ENCODE results near the gene MSI2.

MSI2 gene

DNA sequence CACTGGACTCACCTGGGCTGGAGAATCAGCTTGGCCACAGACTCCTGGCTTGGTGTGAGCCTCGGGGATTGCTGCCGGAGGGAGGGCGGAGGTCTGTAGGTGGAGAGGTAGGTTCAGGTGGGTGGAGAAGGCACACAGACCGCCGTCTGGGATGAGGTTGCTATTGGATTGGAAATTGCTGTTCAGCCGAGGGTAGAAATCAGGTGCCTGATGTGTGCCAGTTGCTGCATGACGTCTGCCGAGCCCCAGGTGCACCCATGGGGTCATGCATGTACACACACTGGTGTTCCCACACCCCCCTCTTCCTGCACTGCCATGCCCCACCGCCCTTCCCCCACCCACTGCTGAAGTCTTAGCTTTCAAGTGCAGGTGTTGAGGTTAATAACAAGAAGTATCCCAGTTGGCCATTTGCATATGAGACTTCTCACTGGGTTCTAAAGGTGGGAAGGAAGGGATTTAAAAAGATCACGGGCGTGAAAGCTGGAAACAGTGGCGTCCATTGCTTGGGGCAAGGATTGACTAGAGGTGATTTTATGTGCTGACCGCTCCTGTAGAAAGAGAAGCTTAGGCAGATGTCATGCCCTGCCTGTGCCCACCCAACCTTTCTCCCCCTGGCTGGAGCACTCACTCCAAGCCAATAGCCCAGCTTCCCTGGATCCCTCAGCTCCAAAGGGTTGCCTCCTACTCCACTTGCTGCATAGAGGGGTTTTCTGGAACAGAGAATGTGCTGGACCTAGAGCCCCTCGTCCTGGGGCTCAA lies 295.2 kb downstream of the MSI2 start:
- no peak for FAIRE-seq

DNA sequence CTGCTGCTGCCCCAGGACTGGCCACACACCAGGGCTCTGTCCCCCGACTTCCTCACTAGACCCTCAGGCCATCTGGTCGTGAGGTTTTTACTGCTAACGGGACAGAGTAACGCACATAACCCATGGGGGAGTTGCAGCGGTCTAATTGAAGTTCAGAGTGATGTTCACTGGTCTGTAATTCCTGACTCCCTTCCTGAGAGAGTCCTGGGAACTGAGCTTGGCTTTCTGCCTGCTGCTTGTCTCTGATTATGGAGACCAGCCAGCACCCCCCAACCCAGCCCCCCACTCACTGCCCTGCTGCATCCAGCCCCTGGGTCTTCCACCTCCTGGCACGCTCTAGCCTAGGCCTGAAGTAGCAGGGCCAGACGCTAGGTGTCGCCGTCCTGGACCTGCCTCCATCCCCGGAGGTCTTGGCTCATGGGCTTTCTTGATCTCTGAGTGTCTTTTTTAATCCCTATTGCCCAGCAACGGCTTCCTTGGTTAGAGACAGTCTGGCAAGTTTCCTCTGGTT lies 295.8 kb downstream of the MSI2 start:
- no peak for FAIRE-seq

DNA sequence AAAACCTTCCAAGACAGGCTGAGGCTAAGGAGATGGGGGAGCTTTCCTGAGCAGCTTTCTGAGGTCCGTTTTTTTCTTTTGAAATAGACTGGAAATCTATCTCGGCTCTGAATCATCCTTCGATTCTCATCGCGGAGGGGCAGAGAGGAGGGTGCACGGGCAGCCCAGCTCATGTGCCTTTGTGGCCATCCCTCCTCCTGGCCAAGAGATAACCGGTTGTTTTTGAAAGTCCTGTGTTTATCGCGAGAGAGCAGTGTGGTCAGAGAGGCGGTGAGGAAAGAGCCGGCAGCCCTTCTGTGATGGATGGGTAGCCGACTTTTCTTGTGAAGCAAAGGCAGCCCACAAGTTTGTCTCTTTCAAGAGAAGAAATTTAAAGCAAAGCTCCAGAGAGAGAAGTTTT lies 297.2 kb downstream of the MSI2 start:
- no peak for FAIRE-seq

DNA sequence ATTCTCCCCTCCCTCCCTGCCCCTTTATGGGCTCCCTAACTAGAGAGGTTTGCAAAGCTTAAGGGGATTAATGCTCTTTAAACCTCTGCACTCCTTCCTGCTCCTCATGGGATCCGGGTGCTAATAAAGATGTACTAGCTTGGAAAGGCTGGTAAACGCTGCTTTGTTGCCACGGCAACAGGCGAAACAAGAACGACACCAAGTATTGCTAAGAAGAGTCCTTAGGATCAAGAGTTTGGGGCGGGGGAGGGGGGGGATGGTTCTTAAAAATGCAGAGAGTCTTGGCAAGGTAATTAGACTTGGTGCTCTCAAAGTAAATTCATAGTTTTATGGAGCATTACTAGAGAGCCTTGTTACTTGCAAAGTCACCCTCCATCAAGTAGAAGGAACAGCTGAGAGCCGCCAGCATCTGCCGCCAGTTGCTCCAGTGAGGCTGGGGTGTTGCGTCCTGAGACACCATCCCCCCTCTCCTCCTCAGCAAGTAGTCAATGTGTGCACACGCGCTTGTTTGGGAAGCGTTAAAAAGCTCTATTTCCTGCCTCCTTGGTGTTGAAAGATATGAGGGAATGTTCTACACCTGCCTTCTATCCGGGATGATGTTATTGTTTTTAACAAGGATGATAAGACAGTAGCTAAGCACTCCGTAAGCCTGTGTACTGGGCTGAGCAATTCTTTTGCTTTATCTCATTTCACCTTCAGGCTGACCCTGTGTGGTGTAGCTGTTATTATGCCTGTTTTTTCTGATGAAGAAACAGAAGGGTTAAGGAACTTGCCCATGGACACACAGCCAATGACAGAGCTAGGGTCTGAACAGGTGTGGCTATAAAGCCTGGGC lies 297.9 kb downstream of the MSI2 start:
- FAIRE-seq = no peak

DNA sequence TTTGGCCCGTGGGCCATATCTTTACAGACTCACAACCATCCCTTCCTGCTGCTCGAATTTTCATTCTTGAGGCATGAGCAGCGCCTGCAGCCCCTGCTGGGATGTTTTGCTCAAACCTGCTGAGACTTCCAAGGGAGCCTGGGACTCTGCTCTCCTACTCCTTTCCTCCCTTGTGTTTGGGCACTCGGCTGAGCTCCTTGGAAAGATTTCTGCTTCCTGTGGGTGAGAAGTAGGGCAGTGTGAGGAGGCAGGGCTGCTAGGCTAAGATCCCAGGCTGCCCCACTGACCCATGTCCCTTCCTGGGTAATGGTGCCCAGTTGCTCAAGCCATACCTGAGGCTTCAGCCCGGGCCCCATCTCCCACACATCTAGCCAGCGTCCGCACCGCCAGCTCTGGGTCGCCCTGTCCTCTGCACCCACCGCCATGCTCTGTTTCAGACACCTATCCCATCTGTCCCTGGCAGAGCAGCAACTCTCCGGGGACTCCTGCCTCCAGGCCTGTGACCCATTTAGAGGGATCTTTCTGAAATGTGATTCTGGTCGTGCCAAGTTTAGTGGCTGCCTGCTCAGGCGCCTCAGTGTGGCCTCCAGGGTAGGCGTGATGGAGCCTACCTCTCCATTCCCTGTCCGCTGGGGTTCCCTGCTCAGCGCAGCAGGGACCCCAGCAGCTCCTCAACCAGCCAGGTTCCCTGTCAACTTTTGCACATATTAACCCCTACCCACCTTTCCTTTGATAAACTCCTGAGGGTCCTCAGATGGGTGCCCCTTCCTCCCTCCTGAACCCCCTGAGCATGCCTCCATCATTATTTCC lies 298.7 kb downstream of the MSI2 start:
- no peak for FAIRE-seq

DNA sequence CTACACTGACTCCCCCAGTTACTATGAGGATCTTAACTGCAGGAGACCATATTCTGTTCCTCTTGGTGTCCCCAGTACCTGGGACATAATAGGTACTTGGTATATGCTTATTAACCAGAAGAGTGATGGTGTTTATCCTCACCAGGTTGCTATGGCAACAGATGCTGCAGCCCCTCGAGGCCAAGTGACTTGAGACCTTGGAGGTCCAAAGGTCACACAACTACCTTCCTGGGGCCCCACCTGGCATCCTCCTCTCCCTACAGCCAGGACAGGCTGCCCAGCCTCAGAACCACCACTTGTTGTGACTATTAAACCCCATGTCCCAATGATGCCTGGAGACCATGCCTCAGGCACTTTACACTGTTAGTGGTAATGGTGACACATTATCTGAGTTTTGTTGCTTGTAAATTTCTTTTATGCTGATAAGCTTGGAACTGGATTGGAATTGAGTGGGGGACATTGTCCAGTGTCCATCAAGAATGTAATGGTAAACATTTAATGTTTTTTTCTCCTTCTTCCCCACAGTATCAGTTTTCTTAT lies 299.4 kb downstream of the MSI2 start:
- FAIRE-seq = no peak

DNA sequence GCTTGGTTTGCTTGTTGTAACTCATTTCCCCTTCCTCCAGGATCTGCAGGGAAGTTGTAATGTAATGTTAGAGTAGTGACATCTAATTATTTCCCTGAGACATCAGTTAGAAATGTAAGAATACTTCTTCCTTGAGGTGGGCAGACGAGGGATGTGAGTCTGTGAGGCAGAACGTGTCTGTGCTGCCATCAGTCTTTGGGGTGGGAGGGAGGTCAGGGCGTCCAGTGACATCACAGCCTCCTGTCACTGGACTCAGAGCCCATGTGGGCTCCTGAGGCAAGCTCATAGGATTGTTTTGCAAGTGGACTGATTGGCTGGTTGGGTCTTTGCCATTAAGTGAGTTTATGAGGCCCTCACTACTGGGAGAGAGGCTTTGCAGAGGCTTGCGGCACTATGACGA lies 300.0 kb downstream of the MSI2 start:
- no peak for FAIRE-seq

DNA sequence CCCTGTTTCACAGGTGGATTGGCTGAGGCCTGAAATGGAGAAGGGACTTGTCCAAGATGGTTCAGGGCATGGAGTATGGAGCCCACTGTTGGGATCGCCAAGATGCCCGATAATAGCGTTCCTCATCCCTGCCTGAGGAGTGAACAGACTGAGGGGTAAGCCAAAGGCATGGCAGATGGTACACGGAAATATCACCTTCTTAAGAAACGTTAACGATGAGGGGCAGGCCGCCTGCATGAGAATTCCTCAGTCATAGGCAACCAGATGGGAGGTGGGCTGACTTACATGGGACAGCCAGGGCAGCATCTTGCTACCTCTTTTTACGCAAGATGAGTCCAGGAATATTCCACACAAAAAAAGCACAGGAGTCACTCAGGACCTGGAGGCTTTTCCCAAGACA lies 300.7 kb downstream of the MSI2 start:
- FAIRE-seq = no peak

DNA sequence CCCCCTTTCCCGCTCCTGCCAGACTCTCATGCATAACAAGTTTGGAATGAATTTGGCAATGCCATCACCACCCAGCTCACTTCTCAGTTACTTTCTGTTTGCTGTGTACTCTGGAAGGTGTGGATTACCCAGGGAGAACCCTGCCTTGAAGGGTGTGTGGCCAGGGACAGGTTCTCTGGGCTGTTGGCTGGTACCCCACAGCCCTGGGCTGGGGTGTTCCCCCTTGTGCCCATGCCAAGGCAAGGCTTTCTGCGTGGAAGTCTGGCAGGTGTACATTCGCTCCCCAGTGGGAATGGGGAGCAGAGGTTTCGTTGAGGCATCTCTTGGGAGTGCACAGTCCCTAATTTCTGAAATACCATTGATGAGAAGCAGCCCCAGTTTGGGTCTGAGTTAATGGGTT lies 301.1 kb downstream of the MSI2 start:
- FAIRE-seq = no peak

DNA sequence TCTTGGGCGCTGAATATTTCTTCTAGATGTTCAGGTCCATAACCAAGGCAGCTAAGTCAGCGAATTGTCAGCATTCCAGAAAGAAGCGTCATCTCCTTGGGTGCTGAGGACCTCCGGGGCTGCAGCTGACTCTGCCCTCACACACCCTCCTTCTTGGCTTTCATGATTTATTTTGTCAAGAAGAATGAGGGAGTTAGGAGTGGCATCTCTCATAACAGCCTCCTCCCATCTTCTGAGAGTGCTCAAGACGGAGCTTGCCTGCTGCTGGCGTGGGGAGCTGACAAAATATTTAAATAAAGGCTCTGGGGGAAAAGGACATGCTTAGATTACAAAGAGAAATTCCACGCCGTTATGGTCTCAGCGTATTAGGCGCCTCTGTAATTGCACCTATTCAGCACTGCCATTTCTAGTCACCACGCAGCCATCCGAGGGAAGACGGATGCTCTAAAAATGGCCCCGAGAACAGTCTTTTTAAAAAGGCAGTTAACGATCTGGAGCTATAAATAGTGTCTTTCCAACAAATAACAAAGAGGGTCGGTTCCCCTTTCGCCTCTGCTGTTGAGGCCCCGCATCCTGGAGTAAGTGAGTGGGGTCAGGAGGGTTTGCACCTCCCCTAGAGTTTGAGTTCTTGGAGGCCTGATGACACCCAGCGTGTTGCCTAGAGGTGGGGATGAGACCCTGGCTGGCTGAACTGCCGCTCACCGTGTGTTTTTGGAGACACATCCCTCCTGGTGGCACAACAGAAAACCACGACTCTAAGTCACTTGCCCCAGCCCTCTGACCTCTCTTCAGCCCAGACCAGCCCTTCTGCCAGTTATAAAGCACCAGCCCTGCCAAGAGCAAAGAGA lies 301.7 kb downstream of the MSI2 start:
- no peak for FAIRE-seq

DNA sequence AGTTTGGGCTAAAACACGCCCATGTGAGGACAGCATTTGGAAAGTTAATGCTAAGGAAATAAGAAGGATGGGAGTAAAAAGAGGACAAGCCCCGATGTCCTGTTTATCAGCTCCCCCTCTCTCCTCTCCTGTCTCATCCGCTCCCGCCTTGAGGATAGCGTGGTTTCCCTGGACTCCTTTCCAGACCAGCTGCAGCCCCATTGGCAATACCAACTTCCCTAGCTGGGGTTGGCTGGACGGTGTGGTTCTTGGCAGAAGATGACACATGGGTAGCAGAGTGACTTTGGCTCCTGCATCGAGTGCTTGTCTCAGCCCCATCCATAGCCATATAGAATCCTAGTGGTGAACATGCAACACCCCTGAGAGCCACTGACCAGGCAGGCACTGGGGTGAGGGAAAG lies 302.9 kb downstream of the MSI2 start:
- FAIRE-seq = no peak

DNA sequence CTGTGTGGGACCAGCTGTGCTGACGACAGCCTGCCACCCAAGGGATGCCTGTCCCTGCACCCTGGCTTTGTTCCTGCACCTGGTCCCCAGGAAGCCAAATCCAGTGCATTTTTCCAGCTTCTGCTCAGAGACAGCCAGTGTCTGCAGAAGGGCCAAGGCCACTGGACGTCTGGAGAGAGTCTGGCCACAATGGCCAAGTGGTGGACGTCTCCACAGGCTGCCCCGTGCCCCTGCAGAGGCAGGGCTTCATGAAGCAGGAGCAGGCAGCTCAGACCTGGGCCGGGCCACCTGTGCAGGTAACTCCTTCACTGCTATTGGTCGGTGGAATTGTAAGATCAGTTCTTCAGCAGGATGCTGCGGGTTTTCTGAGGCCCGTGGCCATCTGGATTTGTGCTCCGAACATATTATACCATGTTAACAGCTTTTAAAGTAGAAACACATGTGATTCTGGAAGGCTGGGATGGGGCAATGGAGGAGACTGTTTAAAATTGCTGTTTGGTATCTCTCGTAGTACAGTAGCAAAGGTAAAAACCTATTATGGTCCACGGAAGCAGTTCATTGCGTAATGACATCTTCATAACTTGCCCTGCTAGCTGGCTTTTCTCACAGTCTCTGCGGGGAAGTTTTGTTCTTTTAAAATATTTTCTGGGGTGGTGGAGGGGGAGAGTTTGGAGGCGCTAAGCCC lies 303.5 kb downstream of the MSI2 start:
- no peak for FAIRE-seq

DNA sequence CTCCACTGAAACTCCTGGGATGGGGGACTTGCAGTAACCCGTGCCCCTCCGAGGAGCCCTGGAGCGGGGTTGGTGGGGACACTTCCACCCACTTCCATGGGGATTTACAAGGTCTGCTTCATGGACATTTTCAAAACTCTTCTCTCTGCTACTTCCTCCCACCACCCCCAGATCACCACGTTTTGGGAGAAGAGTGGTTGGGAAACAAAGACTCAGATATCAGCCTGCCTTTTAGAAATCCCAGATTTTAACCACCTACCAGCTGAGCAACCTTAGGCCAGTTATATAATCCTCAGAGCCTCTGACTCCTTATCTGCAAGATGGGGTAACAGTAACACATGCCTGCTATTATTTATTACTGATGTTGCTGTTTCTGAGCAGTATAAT lies 304.0 kb downstream of the MSI2 start:
- FAIRE-seq = no peak

DNA sequence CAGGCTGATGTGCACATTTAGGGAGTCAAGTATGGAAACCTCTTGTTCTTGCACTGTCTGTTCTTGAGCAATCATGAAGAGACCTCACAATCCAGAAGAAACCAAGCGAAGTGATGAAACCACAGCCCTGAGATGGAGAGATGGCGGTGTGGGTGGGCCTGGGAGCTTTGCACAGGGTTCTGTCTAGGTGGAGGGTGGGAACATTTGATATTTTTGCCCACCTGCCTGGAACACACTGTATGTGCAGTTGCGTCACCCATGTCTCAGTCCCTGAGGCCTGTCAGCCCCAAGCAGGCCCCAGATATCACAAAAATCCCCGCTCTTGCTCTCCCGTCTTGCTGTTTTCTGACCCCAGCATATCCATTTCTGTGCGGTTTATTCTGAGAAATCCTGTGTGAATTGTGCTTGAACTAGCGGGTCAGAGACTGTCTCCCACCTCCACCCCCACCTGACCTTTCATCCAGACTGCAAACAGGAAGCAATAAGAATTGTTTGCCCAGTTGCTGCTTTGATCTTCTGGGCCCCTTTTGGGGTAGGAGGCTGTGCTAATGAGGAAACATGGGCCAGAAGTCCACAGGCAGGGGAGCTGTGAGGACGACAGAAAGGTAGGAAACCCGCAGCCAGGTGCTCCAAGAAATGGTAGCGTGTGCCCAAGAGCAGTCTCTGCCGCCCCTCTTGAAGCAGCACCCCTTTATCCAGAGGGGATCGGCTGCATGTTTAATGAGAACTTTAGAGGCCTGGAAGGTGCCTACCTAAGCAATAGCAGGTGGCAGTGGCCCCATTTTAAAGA lies 304.9 kb downstream of the MSI2 start:
- FAIRE-seq = no peak

DNA sequence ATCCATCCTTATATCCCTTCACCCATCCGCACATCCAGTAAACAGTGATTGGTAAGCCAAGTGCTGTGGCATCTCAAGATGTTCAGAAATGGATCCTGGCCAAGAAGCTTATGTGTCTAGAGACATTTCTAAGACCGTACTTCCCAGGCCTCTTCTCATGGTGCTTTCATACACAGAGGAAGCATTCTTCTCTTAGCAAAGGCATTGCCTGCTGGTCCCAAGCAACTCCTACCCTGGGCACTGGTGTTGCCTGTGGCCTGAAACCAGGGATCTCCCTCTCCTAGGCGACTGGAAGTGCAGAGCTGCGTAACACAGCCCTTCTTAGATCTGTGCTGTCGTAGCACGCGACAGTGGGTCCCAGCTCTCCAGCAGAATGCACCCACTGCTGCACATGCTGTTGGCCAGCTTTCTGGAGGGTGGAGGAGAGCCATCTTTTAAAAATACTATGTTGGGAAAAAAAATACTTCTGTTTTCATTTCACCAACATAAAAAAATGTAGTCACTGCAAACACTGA lies 305.9 kb downstream of the MSI2 start:
- FAIRE-seq = no peak

DNA sequence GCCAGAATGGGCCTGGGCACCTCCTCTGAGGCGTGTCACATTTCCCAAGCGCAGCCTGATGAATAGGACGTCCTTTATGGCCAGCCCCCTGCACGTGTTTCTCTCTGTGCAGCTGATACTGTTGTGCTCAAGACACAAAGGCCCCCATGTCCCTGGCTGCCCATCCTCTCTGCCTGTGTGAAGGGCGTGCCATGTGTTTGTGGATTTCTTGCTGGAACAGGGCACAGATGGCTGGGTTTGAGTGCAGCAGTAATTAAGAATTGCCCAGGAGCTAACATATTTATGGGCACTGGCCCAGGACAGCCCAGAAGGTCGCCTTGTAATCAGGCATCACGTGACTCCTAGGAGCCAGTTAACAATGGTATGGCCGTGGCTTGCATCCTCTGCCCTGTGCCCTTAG lies 307.6 kb downstream of the MSI2 start:
- FAIRE-seq = no peak

DNA sequence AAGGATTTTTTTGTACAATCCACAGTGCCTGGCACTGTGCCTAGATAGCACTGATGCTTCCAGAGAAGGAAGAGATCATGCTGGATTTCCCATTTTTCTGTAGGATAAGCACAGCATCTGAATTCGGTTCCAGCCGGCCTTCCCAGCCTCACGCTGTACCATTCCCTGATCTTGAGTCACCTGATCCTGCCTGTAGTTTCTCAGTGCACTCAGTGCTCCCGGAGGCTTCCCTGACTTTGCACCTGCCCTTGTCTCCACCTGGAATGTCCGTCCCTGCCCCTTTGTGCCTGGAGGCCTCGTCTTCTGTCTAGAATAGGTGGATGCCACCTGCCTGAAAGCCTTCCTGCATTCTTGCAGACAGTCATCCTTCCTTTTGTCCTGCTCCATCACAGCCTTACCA lies 308.9 kb downstream of the MSI2 start:
- no peak for FAIRE-seq

DNA sequence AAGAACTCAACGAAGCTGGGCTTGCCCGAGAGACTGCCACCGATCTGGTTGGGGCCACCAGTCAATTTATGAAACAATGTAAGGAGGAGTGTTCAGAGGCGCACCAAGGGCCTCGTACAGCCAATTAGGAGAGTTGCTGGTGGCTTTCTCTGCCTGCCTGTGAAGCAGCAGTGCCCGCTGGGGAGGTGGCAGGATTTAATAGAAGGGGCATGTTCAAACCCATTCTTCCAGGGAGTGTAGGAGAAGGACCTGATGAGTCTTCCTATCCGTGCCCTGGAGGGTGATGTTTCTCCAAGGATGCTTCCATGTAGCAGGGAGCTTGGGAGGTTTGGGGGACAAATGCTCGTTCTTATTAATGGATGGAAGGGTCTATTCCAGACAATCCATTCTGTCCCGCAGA lies 310.4 kb downstream of the MSI2 start:
- FAIRE-seq = no peak

DNA sequence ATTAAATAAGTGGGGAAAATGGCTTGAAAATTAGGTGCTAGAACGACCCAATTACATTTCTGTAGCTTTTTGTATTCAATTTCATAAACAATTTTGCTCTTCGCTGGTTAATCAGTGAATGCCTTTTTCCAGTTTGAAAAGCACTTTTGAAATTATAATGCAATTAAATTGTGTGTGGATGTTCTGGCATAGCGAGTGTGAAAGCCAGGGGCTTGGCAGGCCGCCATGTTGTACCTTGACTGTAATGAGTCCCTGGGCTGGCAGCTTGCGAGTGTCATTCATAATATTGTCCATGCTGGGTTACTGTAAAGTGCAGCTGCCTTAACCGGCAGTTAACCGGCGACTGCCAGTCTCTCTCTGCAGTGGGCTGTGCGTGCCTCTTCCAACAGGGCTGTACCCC lies 310.9 kb downstream of the MSI2 start:
- no peak for FAIRE-seq

DNA sequence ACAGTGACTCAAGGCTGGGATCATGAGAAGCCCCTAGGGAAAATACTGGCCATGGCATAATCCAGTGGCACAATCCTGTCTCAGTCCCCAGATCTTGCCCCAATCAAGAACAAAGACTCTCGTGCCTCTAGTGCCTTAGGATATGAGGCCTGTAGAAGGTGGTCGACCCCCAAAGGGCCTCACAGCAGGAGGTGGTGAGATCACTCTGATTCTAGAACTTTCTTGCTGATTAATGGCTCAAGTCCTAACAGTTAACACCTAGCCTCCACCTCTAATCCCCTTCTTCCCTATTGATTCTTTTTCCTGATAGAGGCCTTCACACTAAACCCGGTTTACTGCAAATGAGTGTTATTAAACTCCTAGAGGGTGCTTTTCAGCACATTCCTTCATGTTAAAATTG lies 312.0 kb downstream of the MSI2 start:
- FAIRE-seq = no peak

DNA sequence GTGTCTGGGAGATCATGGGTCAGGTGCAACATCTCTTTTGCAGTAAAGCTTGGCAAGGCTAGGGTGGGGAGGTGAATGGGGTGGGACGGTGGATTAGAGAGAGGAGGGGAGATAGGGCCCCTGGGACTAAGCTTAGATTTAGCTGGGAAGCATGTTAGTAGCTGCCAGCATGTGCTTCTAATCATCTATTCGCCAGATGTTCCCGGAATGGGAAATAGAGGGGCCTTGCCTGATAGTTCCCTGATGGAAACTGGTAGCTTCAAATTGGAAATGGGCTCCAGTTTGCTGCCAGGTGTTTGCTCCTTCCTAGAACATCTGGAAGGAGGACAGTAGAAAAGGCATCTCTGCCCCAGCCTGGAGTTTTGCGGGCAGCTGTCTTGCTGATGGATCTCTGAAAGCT lies 312.7 kb downstream of the MSI2 start:
- FAIRE-seq = no peak

Measured in islet of Langerhans (tissue), 1 donor.